Measurements from ENCODE around the gene FSTL4. TPM values are rescaled to one million over a fixed set of nuclear protein-coding genes. Genes with fewer than 3 reads are reported as not detected.

Gene FSTL4
- total and polyA plus RNA-seq, 4 donors = 0.08 to 1.4 (median 0.31) TPM

DNA sequence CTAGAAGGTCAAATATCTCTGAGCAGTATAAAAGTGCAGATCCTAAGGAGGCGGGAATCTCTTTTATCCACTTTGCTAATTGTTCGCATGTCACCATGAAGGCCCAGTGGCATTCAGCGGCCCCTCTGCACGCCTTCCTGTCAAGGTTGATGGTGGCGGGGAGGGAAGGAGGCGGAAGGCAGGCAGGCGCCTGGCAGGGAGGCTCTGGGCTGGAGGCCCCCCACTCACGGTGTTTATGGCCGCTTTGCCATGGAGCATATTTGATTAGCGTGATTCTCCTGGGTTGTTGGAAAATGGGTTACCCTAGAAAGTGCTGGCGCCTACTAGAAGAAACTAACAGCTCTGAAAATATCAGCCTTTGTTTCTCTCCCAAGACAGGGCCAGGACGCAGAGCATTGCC, 209.6 kb downstream of the FSTL4 start:
- Histone ChIP-seq H3K9me3 (ENCODE audit: control insufficient read depth in 4 of 4, insufficient read depth in 3 of 4, low read length in 3 of 4) (peaks cover 0 to 2% (median 0%) of the 10 kb centered on the region in 4 donors), H3K9ac (ENCODE audit: insufficient read depth in 1 of 2, low read length in 2 of 2) (no peak overlapping the region), H3K27ac (ENCODE audit: low read depth in 1 of 2, low read length in 1 of 2) (no peak overlapping the region), H3K4me1 (ENCODE audit: control insufficient read depth in 5 of 5, insufficient read depth in 5 of 5, low read length in 5 of 5) (peaks cover 0 to 13% (median 5%) of the 10 kb centered on the region in 5 donors), H3K36me3 (ENCODE audit: control insufficient read depth in 4 of 4, insufficient read depth in 4 of 4, low read length in 4 of 4) (no peaks in the 10 kb centered on the region), H3K4me3 (no peak overlapping the region), H3K27me3 (ENCODE audit: control insufficient read depth in 3 of 3, insufficient read depth in 3 of 3, low read length in 2 of 3) (peaks cover 0 to 13% (median 0%) of the 10 kb centered on the region in 3 donors)
- TF ChIP-seq, protein P1, sequence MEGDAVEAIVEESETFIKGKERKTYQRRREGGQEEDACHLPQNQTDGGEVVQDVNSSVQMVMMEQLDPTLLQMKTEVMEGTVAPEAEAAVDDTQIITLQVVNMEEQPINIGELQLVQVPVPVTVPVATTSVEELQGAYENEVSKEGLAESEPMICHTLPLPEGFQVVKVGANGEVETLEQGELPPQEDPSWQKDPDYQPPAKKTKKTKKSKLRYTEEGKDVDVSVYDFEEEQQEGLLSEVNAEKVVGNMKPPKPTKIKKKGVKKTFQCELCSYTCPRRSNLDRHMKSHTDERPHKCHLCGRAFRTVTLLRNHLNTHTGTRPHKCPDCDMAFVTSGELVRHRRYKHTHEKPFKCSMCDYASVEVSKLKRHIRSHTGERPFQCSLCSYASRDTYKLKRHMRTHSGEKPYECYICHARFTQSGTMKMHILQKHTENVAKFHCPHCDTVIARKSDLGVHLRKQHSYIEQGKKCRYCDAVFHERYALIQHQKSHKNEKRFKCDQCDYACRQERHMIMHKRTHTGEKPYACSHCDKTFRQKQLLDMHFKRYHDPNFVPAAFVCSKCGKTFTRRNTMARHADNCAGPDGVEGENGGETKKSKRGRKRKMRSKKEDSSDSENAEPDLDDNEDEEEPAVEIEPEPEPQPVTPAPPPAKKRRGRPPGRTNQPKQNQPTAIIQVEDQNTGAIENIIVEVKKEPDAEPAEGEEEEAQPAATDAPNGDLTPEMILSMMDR (IDR thresholded peaks at IDR 0.05; ENCODE audit: control extremely low read depth, extremely low read depth) = no peak
- 91 to 95% methylated on average over 12 of the region's 12 CpGs for WGBS, 2 donors
- ATAC-seq (ENCODE audit: insufficient read depth, low FRiP score) = no peak
- no peak for DNase-seq

DNA sequence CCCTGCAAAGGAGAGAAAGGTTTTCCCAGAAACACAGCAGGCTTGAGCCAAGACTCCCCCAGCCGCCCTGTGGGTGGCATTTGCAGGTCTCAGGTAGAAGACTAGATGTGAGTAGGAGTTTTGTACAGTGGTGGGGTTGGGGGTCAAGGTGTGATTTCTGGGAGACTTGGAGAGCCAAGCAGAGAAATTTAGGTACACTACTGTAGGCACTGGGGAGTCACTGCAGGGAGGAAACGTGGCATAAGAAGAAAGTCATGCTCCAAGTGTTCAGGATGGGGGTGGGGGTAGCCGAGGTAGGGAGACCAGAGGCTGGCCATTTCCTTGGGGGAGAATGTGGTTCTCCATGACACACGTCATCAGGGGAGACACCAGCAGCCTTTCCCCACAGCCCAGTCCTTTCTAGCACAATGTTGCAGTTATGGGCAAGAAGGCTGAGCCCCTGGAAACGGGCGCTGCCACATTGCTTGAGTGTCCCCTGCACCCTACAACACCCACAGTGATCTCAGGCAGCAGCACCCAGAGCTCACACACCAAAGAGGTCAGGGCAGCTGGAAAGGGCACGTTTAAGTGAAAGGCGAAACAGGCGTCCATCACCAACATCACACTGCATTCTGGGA, 210.5 kb downstream of the FSTL4 start:
- ATAC-seq (ENCODE audit: insufficient read depth, low FRiP score) = no peak

DNA sequence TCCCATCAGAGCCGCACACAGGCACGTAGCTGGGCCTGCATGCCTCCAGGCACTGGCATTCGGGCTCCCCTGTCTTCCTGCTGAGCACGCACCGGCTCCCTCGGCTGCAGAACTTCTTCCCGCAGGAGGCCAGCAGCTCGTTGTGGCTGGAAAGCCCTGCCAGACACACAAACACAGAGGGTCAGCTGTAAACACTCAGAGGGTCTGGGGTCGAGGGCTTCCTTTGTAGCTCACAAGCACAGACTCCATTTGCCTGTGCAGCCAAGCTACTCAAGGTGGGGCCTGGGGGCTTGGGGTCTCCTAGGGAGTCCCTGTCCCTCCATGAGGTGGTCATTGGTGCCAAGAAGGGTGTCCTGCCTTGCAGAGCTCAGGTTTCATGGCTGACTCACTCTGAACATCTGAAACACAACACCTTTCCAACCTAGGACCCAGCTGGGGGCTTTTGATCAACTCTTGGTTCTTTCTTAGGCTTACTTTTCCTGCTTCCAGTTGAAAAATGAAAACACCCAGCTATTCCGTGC, 211.4 kb downstream of the FSTL4 start:
- H3K36me3 ChIP-seq (ENCODE audit: control insufficient read depth in 4 of 4, insufficient read depth in 4 of 4, low read length in 4 of 4) = no peaks in the 10 kb centered on the region
- H3K27me3 ChIP-seq (ENCODE audit: control insufficient read depth in 3 of 3, insufficient read depth in 3 of 3, low read length in 2 of 3) = peaks cover 0 to 13% (median 3%) of the 10 kb centered on the region in 3 donors
- H3K4me1 ChIP-seq (ENCODE audit: control insufficient read depth in 5 of 5, insufficient read depth in 5 of 5, low read length in 5 of 5) = peaks cover 0 to 31% (median 5%) of the 10 kb centered on the region in 5 donors
- no peak overlapping the region for H3K9ac ChIP-seq (ENCODE audit: insufficient read depth in 1 of 2, low read length in 2 of 2)
- no peak overlapping the region for H3K27ac ChIP-seq (ENCODE audit: low read depth in 1 of 2, low read length in 1 of 2)
- peaks cover 0 to 2% (median 0%) of the 10 kb centered on the region in 4 donors for H3K9me3 ChIP-seq (ENCODE audit: control insufficient read depth in 4 of 4, insufficient read depth in 3 of 4, low read length in 3 of 4)
- no peak for DNase-seq
- TF ChIP-seq, protein P1 (IDR thresholded peaks at IDR 0.05; ENCODE audit: control extremely low read depth, extremely low read depth) = no peak
- no peak for ATAC-seq (ENCODE audit: insufficient read depth, low FRiP score)
- no peak overlapping the region for H3K4me3 ChIP-seq
- 78 to 84% methylated on average over 10 of the region's 10 CpGs for WGBS, 2 donors

More for the DNA sequence above, 210.5 kb downstream of the FSTL4 start:
- Histone ChIP-seq H3K9ac (ENCODE audit: insufficient read depth in 1 of 2, low read length in 2 of 2) (no peak overlapping the region), H3K27me3 (ENCODE audit: control insufficient read depth in 3 of 3, insufficient read depth in 3 of 3, low read length in 2 of 3) (peaks cover 0 to 13% (median 3%) of the 10 kb centered on the region in 3 donors), H3K4me3 (no peak overlapping the region), H3K4me1 (ENCODE audit: control insufficient read depth in 5 of 5, insufficient read depth in 5 of 5, low read length in 5 of 5) (peaks cover 0 to 22% (median 5%) of the 10 kb centered on the region in 5 donors), H3K9me3 (ENCODE audit: control insufficient read depth in 4 of 4, insufficient read depth in 3 of 4, low read length in 3 of 4) (peaks cover 0 to 2% (median 0%) of the 10 kb centered on the region in 4 donors), H3K27ac (ENCODE audit: low read depth in 1 of 2, low read length in 1 of 2) (no peak overlapping the region), H3K36me3 (ENCODE audit: control insufficient read depth in 4 of 4, insufficient read depth in 4 of 4, low read length in 4 of 4) (no peaks in the 10 kb centered on the region)
- WGBS, 2 donors = 77 to 79% methylated on average over 9 of the region's 9 CpGs
- no peak for DNase-seq
- TF ChIP-seq, protein P1 (IDR thresholded peaks at IDR 0.05; ENCODE audit: control extremely low read depth, extremely low read depth) = no peak
